ENCODE measurements around the gene MGAT4C.
A peak's percentile ranks its signal among the peaks of the same experiment; 100 is the strongest.
"Not testable (repeated sequence)": the region's sequence is repeated elsewhere in the genome, so short reads cannot be mapped to it uniquely, and the experiment has no call there.

MGAT4C gene

DNA sequence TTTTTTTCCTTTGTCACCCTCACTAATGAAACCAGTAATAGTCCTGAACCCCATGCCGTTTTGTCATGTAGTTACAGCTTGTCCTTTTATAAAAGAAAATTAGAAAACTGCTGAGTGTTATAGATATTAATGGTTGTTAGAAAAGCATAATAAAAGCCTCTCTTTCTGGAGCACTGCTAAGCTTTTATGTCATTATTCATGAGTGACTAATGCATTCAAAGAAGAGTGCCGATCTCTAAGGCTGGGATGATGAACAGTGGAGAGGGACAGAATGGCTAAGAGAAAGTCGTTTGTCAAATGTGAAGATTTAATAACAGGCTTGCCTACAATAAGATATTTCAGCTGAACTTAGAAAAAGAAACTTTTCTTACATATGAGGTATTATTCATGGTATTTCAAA lies 121.6 kb downstream of the MGAT4C start:
- no peak for DNase-seq (ENCODE audit: low spot score)

GRCh38 chr12:86126900-86127299 lies 129.3 kb downstream of the MGAT4C start:
- not testable (repeated sequence) for DNase-seq (ENCODE audit: low spot score)

GRCh38 chr12:86122846-86123468 lies 133.2 kb downstream of the MGAT4C start:
- no peak for DNase-seq (ENCODE audit: low spot score)

- no peak for DNase-seq (ENCODE audit: low spot score)
These were observed 138.0 kb downstream of the MGAT4C start for GRCh38 chr12:86118161-86118560.

GRCh38 chr12:86117711-86118110 lies 138.5 kb downstream of the MGAT4C start:
- DNase-seq (ENCODE audit: low spot score): no peak

GRCh38 chr12:86104087-86104486 lies 152.1 kb downstream of the MGAT4C start:
- DNase-seq (ENCODE audit: low spot score): no peak

GRCh38 chr12:86097161-86097560 lies 159.0 kb downstream of the MGAT4C start:
- DNase-seq (ENCODE audit: low spot score): no peak

DNA sequence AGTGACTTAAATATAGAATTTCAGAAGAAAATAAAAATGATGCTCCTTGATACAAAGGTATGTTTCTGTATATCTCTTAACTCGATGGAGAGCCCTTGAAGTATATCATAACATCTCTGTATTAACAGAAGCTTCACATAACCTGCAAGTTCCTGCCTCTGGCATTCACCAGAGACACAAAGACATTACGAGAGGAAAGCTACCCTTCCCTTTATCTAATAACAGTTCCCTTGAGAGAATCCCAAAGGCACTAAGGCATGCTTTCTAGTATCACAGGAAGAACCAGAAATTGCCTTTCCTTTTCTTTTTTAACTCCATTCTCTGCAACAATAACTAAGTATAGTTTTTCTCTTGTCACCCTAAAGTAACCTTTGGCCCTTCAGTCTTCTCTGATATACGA lies 164.5 kb downstream of the MGAT4C start:
- peak; percentile 71 for DNase-seq (ENCODE audit: low spot score)

DNA sequence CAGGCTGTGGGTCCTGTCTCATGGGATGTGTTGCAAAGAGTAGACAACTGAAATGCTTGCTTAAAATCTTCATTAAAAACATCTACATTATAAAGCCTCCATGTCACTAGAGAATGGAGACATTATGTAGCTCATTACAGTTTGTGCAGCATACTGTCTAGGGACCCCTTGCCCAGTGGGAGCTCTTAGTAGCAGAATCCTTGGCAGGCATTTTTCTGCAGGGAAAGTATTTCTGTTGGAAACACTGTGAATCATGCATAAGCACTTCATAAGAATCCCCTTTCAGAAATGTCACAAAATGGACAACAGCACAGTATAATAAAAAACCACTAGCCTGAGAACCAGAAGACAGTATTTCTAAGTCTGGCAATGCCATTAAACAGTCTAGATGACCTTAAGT lies 174.3 kb downstream of the MGAT4C start:
- no peak for DNase-seq (ENCODE audit: low spot score)

DNA sequence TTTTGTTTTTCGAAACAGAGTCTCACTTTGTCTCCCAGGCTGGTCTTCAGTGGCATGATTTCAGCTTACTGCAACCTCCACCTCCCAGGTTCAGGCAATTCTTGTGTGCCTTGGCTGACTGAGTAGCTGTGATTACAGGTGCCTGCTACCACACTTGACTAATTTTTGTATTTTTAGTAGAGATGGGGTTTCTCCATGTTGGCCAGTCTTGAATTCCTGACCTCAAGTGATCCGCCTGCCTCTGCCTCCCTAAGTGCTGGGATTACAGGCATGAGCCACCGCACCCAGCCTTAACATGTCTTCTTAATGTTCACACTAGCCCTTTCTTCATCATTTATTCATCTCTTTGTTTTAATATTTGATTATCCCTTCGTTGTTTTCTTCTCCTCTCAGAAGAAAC lies 197.1 kb downstream of the MGAT4C start:
- DNase-seq (ENCODE audit: low spot score): not testable (repeated sequence)

DNA sequence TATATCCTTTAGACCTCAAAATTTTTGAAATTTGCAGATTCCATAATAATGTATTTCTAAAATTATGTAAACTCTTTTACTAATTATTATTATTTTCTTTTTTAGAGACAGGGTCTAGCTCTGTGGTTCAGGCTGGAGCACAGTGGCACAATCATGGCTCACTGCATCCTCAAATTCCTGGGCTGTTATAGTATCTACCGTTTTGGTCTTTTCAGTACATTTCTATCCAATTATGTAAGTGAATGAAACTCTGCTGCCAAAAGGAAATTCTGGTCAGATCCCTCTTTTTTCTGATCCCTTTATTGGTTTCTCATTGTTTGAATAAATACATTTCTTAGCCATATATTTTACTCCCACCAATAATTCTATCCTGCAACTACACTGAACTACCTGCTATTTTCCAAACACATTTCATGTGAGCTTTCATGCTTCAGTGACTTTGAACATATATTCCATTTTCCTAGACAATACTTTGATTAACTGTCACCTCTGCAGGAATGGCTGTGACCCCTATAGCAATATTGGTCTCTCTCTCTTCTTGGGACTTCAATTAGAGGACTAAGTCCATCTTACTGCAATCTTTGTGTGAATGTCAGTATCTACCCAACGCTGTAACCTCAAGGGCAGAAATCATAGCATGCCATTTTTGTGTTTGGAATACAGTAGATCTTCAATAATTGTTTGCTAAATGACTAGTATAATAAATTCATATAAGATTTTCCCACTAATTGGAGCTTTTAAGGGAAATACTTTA lies 198.9 kb downstream of the MGAT4C start:
- DNase-seq (ENCODE audit: low spot score): no peak

DNA sequence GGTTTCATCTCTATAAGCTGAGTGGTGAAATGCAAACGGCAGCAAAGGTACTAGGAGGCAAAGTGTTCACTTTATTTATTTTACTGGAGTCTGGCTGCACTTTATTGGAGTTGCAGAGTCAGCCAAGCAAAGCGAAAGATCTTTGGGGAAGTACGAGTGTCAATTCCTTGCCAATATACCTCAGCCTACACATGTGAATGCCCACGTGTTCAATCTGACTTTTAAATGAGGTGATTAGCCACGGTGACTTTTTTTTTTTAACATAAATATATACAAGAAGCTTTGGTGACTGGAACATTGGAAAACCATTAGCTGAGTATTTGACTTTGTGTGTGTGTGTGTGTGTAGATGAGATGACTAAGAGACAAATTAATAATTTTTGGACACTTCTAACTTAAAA lies 203.3 kb downstream of the MGAT4C start:
- no peak for DNase-seq (ENCODE audit: low spot score)

DNA sequence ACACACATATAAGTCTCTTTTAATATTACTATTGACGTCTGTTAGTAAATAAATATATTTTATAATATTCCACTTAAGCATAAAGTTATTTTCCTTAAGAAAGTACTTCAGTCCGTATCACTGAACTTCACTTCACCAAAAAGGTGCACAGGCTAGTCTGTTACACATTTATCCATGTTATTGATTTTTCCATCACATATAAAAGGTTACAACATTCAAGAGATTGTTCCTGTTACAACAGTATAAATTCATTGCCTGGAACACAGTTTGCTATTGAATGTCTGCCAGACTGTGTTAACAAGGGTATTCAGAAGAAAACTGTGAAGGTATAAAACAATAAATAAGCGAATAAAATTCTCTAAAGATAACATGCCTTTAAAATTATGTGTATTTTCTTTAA lies 206.2 kb downstream of the MGAT4C start:
- DNase-seq (ENCODE audit: low spot score): no peak

GRCh38 chr12:86044396-86044795 lies 211.8 kb downstream of the MGAT4C start:
- DNase-seq (ENCODE audit: low spot score): no peak

DNA sequence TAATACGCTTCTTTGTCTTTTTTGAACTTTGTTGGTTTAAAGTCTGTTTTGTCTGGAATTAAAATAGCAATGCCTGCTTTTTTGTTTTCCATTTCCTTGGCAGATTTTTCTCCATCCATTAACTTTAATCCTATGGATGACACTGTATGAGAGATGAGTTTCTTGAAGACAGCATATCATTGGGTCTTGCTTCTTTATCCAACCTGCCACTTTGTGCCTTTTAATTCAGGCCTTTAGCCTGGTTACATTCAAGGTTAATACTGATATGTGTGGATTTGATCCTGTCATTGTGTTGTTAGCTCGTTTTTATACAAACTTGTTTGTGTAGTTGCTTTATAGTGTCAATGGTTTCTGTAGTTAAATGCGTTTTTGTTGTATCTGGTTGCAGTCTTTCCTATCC lies 214.1 kb downstream of the MGAT4C start:
- no peak for DNase-seq (ENCODE audit: low spot score)

DNA sequence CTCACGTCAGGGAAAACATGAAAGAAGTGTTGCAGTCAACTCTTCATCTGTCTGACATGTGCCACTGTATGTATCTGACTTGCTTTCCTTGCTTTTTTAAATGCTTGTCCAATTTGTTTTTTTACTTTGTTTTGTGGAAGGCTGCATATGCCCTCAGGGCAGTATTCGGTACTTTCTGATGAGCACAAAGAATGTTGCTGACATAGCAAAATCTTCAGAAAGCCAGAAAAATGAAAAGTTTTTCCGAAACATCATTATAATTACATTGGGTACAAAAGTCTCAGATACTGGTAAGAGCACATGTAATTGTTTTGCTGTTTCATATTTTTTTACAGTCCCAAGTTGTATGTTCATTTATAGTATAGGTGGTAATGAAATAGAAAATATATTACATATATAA lies 237.8 kb downstream of the MGAT4C start:
- no peak for DNase-seq (ENCODE audit: low spot score)

DNA sequence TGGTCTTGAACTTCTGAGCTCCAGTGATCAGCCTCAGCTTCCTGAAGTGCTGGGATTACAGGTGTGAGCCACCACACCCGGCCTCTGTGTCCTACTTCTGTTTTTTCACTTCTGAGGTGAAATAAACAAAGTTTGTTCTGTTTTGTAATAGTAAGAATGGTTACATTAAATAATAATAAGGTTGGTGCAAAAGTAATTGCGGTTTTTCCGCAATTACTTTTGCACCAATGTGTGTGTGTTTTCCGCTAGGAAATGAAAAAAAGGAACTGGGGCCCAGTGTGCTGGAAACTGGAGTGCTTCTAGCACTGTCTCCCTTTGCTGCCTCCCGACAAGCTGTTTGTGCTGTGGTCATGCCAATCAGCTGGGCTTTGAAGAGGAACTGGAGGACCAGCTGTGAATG lies 241.2 kb downstream of the MGAT4C start:
- DNase-seq (ENCODE audit: low spot score): no peak

- DNase-seq (ENCODE audit: low spot score): no peak
These were observed 249.5 kb downstream of the MGAT4C start for GRCh38 chr12:86006727-86007126.

GRCh38 chr12:85998074-85998473 lies 258.1 kb downstream of the MGAT4C start:
- DNase-seq (ENCODE audit: low spot score): no peak

- no peak for DNase-seq (ENCODE audit: low spot score)
These were observed 259.9 kb downstream of the MGAT4C start for GRCh38 chr12:85996280-85996679.

- no peak for DNase-seq (ENCODE audit: low spot score)
These were observed 262.4 kb downstream of the MGAT4C start for GRCh38 chr12:85993746-85994145.

DNA sequence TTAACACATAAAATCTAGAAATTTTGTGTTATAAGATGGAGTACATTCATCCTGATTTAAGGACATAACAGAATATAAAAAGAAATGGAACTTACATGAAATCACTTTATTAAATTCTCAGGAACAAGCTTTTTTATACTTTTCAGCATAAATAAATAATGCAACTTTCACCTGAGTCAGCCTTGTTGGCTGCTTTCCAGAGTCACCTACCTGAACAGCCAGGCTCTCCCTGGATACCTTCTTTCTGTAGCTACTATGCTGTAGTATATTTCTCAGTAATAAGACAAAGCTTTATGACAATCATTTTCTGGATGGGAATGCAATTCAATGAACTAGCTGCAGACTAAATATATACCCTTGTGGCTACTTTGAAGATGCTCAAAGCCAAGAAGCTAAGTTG lies 270.2 kb downstream of the MGAT4C start:
- DNase-seq (ENCODE audit: low spot score): no peak

DNA sequence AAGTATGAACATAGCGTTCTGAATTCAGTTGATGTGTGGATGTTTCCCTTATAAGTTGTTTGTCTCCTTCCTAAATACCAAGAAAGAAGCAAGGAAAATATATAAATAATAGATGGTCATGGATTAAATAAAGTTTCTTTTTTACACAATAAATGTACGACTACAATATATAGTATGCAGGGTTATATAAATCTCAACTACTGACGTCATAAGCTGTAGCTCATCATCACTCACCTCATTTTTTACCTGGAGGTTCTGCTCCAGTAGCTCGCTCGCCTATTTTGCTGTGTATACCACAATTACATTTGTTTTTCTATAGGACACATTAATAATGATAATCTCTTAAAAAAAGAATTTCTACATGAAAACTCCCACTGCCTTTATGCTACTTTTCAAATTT lies 272.6 kb downstream of the MGAT4C start:
- DNase-seq (ENCODE audit: low spot score): no peak

- no peak for DNase-seq (ENCODE audit: low spot score)
These were observed 276.6 kb downstream of the MGAT4C start for GRCh38 chr12:85979641-85980040.

All from SK-N-DZ (cell line).